ENCODE data around the gene MRGPRD. TPM values are rescaled to one million over a fixed set of nuclear protein-coding genes. Genes with fewer than 3 reads are reported as not detected.

MRGPRD gene, protein sequence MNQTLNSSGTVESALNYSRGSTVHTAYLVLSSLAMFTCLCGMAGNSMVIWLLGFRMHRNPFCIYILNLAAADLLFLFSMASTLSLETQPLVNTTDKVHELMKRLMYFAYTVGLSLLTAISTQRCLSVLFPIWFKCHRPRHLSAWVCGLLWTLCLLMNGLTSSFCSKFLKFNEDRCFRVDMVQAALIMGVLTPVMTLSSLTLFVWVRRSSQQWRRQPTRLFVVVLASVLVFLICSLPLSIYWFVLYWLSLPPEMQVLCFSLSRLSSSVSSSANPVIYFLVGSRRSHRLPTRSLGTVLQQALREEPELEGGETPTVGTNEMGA
- total RNA-seq (not detected), polyA plus RNA-seq (not detected)
- long read RNA-seq, donor 1 = 0 reads
- long read RNA-seq, donor 2 = 0 reads

GRCh38 chr11:68980776-68981065 is at the start of gene MRGPRD:
Gene MRGPRD, minus strand, starts transcription at chr11:68980986. Its CDS starts 0 bp downstream, at chr11:68980986.
- no peak for ATAC-seq
- Histone ChIP-seq H3K27ac (no peak within 1 kb of the TSS), H3K27me3 (ENCODE audit: insufficient read depth in 3 of 3, low read length in 2 of 3) (peaks cover 0 to 14% (median 2%) of the 10 kb centered on the region in 3 donors), H3K9me3 (peaks cover 9% of the 10 kb centered on the region), H3K4me1 (no peaks in the 10 kb centered on the region), H3K4me3 (no peak within 1 kb of the TSS), H3K36me3 (ENCODE audit: insufficient read depth in 1 of 2, low read depth in 1 of 2) (no peaks in the 10 kb centered on the region)
- no peak for DNase-seq
- intact Hi-C loops (cut with DNase I) = no loop called here
- TF ChIP-seq, protein P1, sequence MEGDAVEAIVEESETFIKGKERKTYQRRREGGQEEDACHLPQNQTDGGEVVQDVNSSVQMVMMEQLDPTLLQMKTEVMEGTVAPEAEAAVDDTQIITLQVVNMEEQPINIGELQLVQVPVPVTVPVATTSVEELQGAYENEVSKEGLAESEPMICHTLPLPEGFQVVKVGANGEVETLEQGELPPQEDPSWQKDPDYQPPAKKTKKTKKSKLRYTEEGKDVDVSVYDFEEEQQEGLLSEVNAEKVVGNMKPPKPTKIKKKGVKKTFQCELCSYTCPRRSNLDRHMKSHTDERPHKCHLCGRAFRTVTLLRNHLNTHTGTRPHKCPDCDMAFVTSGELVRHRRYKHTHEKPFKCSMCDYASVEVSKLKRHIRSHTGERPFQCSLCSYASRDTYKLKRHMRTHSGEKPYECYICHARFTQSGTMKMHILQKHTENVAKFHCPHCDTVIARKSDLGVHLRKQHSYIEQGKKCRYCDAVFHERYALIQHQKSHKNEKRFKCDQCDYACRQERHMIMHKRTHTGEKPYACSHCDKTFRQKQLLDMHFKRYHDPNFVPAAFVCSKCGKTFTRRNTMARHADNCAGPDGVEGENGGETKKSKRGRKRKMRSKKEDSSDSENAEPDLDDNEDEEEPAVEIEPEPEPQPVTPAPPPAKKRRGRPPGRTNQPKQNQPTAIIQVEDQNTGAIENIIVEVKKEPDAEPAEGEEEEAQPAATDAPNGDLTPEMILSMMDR (IDR thresholded peaks at IDR 0.05) = no peak
- 85 to 88% (median 87%) methylated on average over 8 of the region's 8 CpGs for WGBS, 3 donors

- Histone ChIP-seq H3K4me1 (no peaks in the 10 kb centered on the region), H3K9me3 (no peaks in the 10 kb centered on the region), H3K4me3 (no peak overlapping the region), H3K27me3 (ENCODE audit: insufficient read depth in 3 of 3, low read length in 2 of 3) (peaks cover 0 to 7% (median 0%) of the 10 kb centered on the region in 3 donors), H3K36me3 (ENCODE audit: insufficient read depth in 1 of 2, low read depth in 1 of 2) (no peaks in the 10 kb centered on the region), H3K27ac (no peak overlapping the region)
- TF ChIP-seq, protein P1 (IDR thresholded peaks at IDR 0.05) = no peak
- no peak for ATAC-seq
- WGBS, 3 donors = 66 to 81% (median 73%) methylated on average over 6 of the region's 6 CpGs
- intact Hi-C loops (cut with DNase I) = no loop called here
- DNase-seq = no peak
Measured at GRCh38 chr11:69030301-69030700, 49.5 kb upstream of the MRGPRD start.

DNA sequence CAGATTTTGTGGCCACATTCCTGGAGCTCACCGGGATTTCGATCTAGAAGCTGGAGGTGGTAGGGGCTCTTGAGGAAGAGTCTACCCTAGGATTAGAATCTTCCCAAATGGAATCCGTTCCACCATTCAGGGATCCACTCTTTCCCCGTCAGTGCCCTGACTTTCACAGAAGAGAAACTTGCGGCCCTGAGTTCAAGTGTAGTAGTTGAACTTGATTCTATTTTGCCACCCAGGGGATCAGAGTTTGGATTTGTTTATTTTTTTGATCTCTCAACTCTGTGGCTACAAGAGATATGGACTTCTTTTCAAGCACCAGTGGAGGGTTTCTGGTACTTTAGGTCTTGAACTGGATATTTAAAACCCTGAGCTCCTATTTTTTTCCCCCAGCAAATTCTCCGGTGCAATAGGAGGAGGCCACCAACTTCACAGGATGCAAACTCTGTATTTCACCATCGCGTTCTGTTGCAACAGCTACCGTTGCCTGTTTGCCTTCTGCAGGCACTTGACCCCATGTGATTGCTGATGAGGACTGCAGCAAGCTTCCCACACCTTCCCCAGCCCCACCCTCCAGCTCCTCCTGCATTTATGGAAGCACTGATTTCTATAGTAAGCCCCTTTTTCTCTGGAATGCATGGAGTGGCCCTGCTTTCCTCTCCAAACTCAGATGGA is 47.1 kb upstream of the MRGPRD start:
- ATAC-seq (no peak), DNase-seq (no peak)
- Histone ChIP-seq H3K9me3 (no peaks in the 10 kb centered on the region), H3K36me3 (ENCODE audit: insufficient read depth in 1 of 2, low read depth in 1 of 2) (no peaks in the 10 kb centered on the region), H3K4me1 (no peaks in the 10 kb centered on the region), H3K4me3 (no peak overlapping the region), H3K27me3 (ENCODE audit: insufficient read depth in 3 of 3, low read length in 2 of 3) (peaks cover 0 to 5% (median 0%) of the 10 kb centered on the region in 3 donors), H3K27ac (no peak overlapping the region)
- TF ChIP-seq, protein P1 (IDR thresholded peaks at IDR 0.05) = no peak
- 73 to 78% (median 73%) methylated on average over 9 of the region's 9 CpGs for WGBS, 3 donors
- intact Hi-C loops (cut with DNase I) = no loop called here

DNA sequence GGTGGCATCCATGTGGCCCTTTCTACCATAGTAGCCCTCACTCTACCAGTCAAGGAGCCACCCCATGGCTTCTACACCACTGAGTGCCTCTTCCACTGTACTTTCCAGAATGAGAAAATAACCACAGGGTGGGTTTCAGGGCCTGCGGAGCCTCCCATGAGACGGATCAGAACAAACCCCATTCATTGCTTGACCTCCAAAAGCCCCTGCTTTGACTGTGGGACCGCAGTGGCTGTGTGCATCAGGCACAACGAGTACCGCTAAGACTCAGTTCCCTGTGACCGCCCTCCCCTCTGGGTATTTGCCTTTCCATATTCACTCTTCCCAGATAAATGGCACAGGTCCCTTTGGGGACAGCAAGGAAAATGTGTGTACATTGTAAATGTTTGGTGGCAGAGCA is 43.7 kb upstream of the MRGPRD start:
- no peak overlapping the region for H3K4me3 ChIP-seq
- no peaks in the 10 kb centered on the region for H3K9me3 ChIP-seq
- 91 to 93% (median 92%) methylated on average over 6 of the region's 6 CpGs for WGBS, 3 donors
- ATAC-seq (no peak), DNase-seq (no peak)
- no peaks in the 10 kb centered on the region for H3K36me3 ChIP-seq (ENCODE audit: insufficient read depth in 1 of 2, low read depth in 1 of 2)
- no peaks in the 10 kb centered on the region for H3K4me1 ChIP-seq
- TF ChIP-seq, protein P1 (IDR thresholded peaks at IDR 0.05) = no peak
- intact Hi-C loops (cut with DNase I) = no loop called here
- no peaks in the 10 kb centered on the region for H3K27me3 ChIP-seq (ENCODE audit: insufficient read depth in 3 of 3, low read length in 2 of 3)
- H3K27ac ChIP-seq = no peak overlapping the region
